Measurements from ENCODE around the gene SEPSECS.

DNA sequence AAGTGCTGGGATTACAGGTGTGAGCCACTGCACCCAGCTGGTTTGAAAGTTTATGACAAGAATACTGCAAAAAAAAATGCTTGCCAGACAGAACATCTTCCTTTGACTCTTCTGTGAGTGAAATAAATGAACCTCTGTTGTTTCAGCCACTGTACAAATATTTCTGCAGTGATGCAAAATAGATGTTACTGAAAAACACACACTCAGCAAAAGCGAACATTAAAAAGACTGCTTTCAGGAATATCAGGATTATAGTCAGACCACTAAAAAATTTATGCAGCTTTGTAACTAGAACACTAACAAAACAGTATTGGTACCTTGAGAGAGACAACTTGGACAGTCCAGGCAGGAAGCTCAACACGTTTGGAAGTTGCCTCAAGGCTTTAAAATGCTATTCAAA, 16.9 kb upstream of the SEPSECS start:
- no peak for TF ChIP-seq POLR2A (IDR thresholded peaks at IDR 0.05)
- TF ChIP-seq, protein P1, sequence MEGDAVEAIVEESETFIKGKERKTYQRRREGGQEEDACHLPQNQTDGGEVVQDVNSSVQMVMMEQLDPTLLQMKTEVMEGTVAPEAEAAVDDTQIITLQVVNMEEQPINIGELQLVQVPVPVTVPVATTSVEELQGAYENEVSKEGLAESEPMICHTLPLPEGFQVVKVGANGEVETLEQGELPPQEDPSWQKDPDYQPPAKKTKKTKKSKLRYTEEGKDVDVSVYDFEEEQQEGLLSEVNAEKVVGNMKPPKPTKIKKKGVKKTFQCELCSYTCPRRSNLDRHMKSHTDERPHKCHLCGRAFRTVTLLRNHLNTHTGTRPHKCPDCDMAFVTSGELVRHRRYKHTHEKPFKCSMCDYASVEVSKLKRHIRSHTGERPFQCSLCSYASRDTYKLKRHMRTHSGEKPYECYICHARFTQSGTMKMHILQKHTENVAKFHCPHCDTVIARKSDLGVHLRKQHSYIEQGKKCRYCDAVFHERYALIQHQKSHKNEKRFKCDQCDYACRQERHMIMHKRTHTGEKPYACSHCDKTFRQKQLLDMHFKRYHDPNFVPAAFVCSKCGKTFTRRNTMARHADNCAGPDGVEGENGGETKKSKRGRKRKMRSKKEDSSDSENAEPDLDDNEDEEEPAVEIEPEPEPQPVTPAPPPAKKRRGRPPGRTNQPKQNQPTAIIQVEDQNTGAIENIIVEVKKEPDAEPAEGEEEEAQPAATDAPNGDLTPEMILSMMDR (IDR thresholded peaks at IDR 0.05), result no peak
